H1 (cell line): ENCODE data around the gene ANKRD6. TPM values are rescaled to one million over a fixed set of nuclear protein-coding genes. Genes with fewer than 3 reads are reported as not detected.
A peak's percentile ranks its signal among the peaks of the same experiment; 100 is the strongest.

ENCODE experiments used
- CTCF ChIA-PET: fragments of 300-600 bp; sonication (Branson Sonifier 250); formaldehyde crosslinking; loops from one replicate; lab custom pipeline; 2021; ENCODE audit not compliant: partially characterized antibody; lab: Charles Lee
- POLR2A ChIA-PET: fragments of 300-600 bp; sonication (Branson Sonifier 250); formaldehyde crosslinking; loops from one replicate; lab custom pipeline; 2021; ENCODE audit warnings: inconsistent platforms; ENCODE audit not compliant: partially characterized antibody; lab: Charles Lee
- DNase-seq, 2 experiments: peaks; one replicate each; pipeline versions ENCODE4 v3.0.0 to v3.0.0-alpha.2; 2010 to 2022; ENCODE audit warnings: low spot score in 2 of 2, low read depth in 1 of 2, mixed read lengths in 1 of 2
- FAIRE-seq: peaks from 2 replicates; lab custom pipeline; 2011; peaks lifted over from hg19 to GRCh38; lab: Jason Lieb, UNC
- H2AFZ ChIP-seq: 2 replicates; pipeline ENCODE4 v1.8.1; 2012; ENCODE audit warnings: low read length, inconsistent platforms
- H2AK5ac ChIP-seq: 2 replicates; pipeline ENCODE4 v1.6.1; 2013; ENCODE audit warnings: low read depth, low read length
- H2BK120ac ChIP-seq: replicated peaks from 2 replicates; pipeline ENCODE3; 2013; ENCODE audit warnings: low read depth, low read length, inconsistent platforms
- H2BK12ac ChIP-seq: 2 replicates; pipeline ENCODE4 v1.6.1; 2013; ENCODE audit warnings: low read depth, low read length
- H2BK15ac ChIP-seq: 2 replicates; pipeline ENCODE4 v1.6.1; 2013; ENCODE audit warnings: low read length
- H2BK20ac ChIP-seq: 2 replicates; pipeline ENCODE4 v1.6.1; 2013; ENCODE audit warnings: low read length
- H2BK5ac ChIP-seq: 2 replicates; pipeline ENCODE4 v1.6.1; 2013; ENCODE audit warnings: low read depth, low read length
- H3K14ac ChIP-seq: 2 replicates; pipeline ENCODE4 v1.6.1; 2013; ENCODE audit warnings: inconsistent platforms; ENCODE audit not compliant: insufficient read length
- H3K18ac ChIP-seq: 2 replicates; pipeline ENCODE4 v1.6.1; 2013; ENCODE audit warnings: low read length; ENCODE audit errors: extremely low read depth
- H3K23ac ChIP-seq: 2 replicates; pipeline ENCODE4 v1.6.1; 2013; ENCODE audit warnings: inconsistent platforms; ENCODE audit not compliant: insufficient read length
- H3K23me2 ChIP-seq: 2 replicates; pipeline ENCODE4 v1.6.1; 2013; ENCODE audit warnings: low read depth, low read length
- H3K27ac ChIP-seq: 2 replicates; pipeline ENCODE4 v1.6.1; 2011; ENCODE audit warnings: low read depth, low read length, inconsistent platforms
- H3K27me3 ChIP-seq, 4 experiments: replicated peaks in 1 of 4; 1 replicate in 1 of 4; 2 replicates in 3 of 4; pipeline versions ENCODE4 v1.6.1 to v1.8.1; 2011 to 2013; ENCODE audit warnings: low read length in 3 of 4, mild to moderate bottlenecking in 3 of 4, inconsistent platforms in 2 of 4, mixed read lengths in 2 of 4, moderate library complexity in 1 of 4; ENCODE audit not compliant: control insufficient read depth in 3 of 4, insufficient read depth in 3 of 4; ENCODE audit errors: extremely low read depth in 1 of 4
- H3K36me3 ChIP-seq, 4 experiments: 2 replicates each; pipeline versions ENCODE4 v1.6.1 to v1.8.1; 2011 to 2013; ENCODE audit warnings: mild to moderate bottlenecking in 4 of 4, low read length in 3 of 4, moderate library complexity in 2 of 4, control low read depth in 1 of 4, inconsistent platforms in 1 of 4; ENCODE audit not compliant: insufficient read depth in 4 of 4, control insufficient read depth in 2 of 4
- H3K4ac ChIP-seq: replicated peaks from 2 replicates; pipeline ENCODE3; 2013; ENCODE audit warnings: low read length, low read depth, mixed read lengths, inconsistent platforms; ENCODE audit not compliant: insufficient read length
- H3K4me1 ChIP-seq, 4 experiments: replicated peaks in 1 of 4; 1 replicate in 1 of 4; 2 replicates in 3 of 4; pipeline versions ENCODE4 v1.6.1 to v1.8.1; 2011 to 2013; ENCODE audit warnings: low read length in 3 of 4, inconsistent platforms in 2 of 4, mixed read lengths in 1 of 4; ENCODE audit not compliant: insufficient read depth in 4 of 4, control insufficient read depth in 3 of 4
- H3K4me2 ChIP-seq, 2 experiments: 2 replicates each; pipeline versions ENCODE4 v1.6.1 to v1.8.1; 2011 to 2013; ENCODE audit warnings: low read depth in 2 of 2, low read length in 2 of 2, control low read depth in 1 of 2, inconsistent platforms in 1 of 2, mild to moderate bottlenecking in 1 of 2; ENCODE audit not compliant: insufficient read depth in 1 of 2
- H3K4me3 ChIP-seq, 4 experiments: fragments of 200-600, 300-600 bp in 1 of 4; sonication (generic), shearing (Covaris generic), sonication (Bioruptor Twin) in 1 of 4; 2 replicates each; pipeline versions ENCODE4 v1.5.1 to v1.8.1; 2011 to 2016; ENCODE audit warnings: low read length in 4 of 4, low read depth in 3 of 4, control low read depth in 2 of 4, inconsistent platforms in 2 of 4, mild to moderate bottlenecking in 2 of 4, mixed read lengths in 1 of 4, moderate library complexity in 1 of 4; ENCODE audit not compliant: insufficient read depth in 2 of 4; ENCODE audit errors: extremely low read depth in 1 of 4
- H3K56ac ChIP-seq: replicated peaks from 2 replicates; pipeline ENCODE3; 2013; ENCODE audit warnings: low read depth, mild to moderate bottlenecking, mixed read lengths, low read length, inconsistent platforms; ENCODE audit not compliant: insufficient read length
- H3K79me1 ChIP-seq: 2 replicates; pipeline ENCODE4 v1.6.1; 2013; ENCODE audit warnings: low read depth, low read length, control low read depth
- H3K79me2 ChIP-seq, 2 experiments: 2 replicates each; pipeline versions ENCODE4 v1.6.1 to v1.8.1; 2012 to 2013; ENCODE audit warnings: low read length in 2 of 2, mild to moderate bottlenecking in 2 of 2, inconsistent platforms in 1 of 2; ENCODE audit not compliant: insufficient read depth in 2 of 2, control insufficient read depth in 1 of 2
- H3K9ac ChIP-seq, 4 experiments: replicated peaks in 1 of 4; 1 replicate in 1 of 4; 2 replicates in 3 of 4; pipeline versions ENCODE4 v1.6.1 to v1.8.1; 2011 to 2013; ENCODE audit warnings: low read depth in 3 of 4, low read length in 3 of 4, control low read depth in 2 of 4, mild to moderate bottlenecking in 2 of 4, moderate library complexity in 2 of 4, inconsistent platforms in 1 of 4; ENCODE audit errors: extremely low read depth in 1 of 4
- H3K9me3 ChIP-seq, 2 experiments: 2 replicates each; pipeline versions ENCODE4 v1.6.1 to v1.8.1; 2012 to 2013; ENCODE audit warnings: mild to moderate bottlenecking in 2 of 2, moderate library complexity in 2 of 2, control low read depth in 1 of 2, inconsistent platforms in 1 of 2, low read depth in 1 of 2, low read length in 1 of 2, mixed read lengths in 1 of 2; ENCODE audit not compliant: insufficient read depth in 2 of 2
- H4K20me1 ChIP-seq, 2 experiments: replicated peaks in 1 of 2; 2 replicates each; pipeline versions ENCODE3 to v1.8.1; 2011 to 2013; ENCODE audit warnings: inconsistent platforms in 2 of 2, low read length in 2 of 2, mild to moderate bottlenecking in 1 of 2; ENCODE audit not compliant: insufficient read depth in 2 of 2, control insufficient read depth in 1 of 2
- H4K5ac ChIP-seq: 2 replicates; pipeline ENCODE4 v1.6.1; 2013; ENCODE audit warnings: low read length, low read depth, mixed read lengths, inconsistent platforms; ENCODE audit not compliant: insufficient read length
- H4K8ac ChIP-seq: 2 replicates; pipeline ENCODE4 v1.8.0; 2013; ENCODE audit warnings: mild to moderate bottlenecking, moderate library complexity, low read length, inconsistent platforms; ENCODE audit not compliant: insufficient read depth; ENCODE audit errors: extremely low read depth
- H4K91ac ChIP-seq: replicated peaks from 2 replicates; pipeline ENCODE3; 2013; ENCODE audit warnings: low read length, mixed read lengths, inconsistent platforms; ENCODE audit not compliant: insufficient read length
- CTCF ChIP-seq, 3 experiments: IDR thresholded peaks; 1 replicate in 2 of 3; 2 replicates in 1 of 3; pipeline versions ENCODE4 v1.5.1 to v1.6.1; 2011; ENCODE audit warnings: low read length in 3 of 3, mild to moderate bottlenecking in 3 of 3, inconsistent platforms in 2 of 3, low read depth in 1 of 3, moderate library complexity in 1 of 3; ENCODE audit not compliant: insufficient read depth in 1 of 3; ENCODE audit errors: control extremely low read depth in 1 of 3
- RAD21 ChIP-seq, 2 experiments: IDR thresholded peaks in 1 of 2; conservative IDR thresholded peaks in 1 of 2; 2 replicates each; pipeline ENCODE4 v1.6.1; 2011; ENCODE audit warnings: low read depth in 2 of 2, low read length in 2 of 2, improper control_type of control experiment in 1 of 2, inconsistent platforms in 1 of 2, mild to moderate bottlenecking in 1 of 2, moderate library complexity in 1 of 2
- USF2 ChIP-seq: IDR thresholded peaks from 2 replicates; pipeline ENCODE4 v1.6.1; 2011; ENCODE audit warnings: low read length, improper control_type of control experiment
- WGBS, 2 experiments: shearing (Covaris generic) in 1 of 2; methylation state at CpG; one replicate each; pipeline versions ENCODE4 v1.1.6 to v1.1.7; 2013 to 2015; ENCODE audit warnings: low lambda C conversion rate in 2 of 2, mixed read lengths in 2 of 2, inconsistent platforms in 1 of 2, low coverage in 1 of 2, missing lambda C conversion rate in 1 of 2; ENCODE audit not compliant: insufficient replicate concordance in 2 of 2, insufficient coverage in 1 of 2, insufficient read length in 1 of 2; ENCODE audit errors: extremely low coverage in 1 of 2, missing lambda C conversion rate in 1 of 2; 5-methylcytosine and 5-hydroxymethylcytosine counted together
- polyA plus RNA-seq, 7 experiments: library from polyadenylated mRNA; depleted of rRNA in 3 of 7; stranded (reverse) in 5 of 7; unstranded in 2 of 7; fragments of >200 nt in 5 of 7; fragments of 200-250 nt in 2 of 7; gene quantifications; 1 replicate in 5 of 7; 2 replicates in 1 of 7; 4 replicates in 1 of 7; pipeline versions ENCODE4 v1.2.1 to v1.2.3, GENCODE V29; 2011 to 2013; ENCODE audit warnings: missing spikeins in 2 of 7, mixed read lengths in 2 of 7
- total RNA-seq: library from RNA; stranded (reverse); fragmentation: NEBNext Ultra II Directional; extraction: Animal tissue kit (Norgen Biotek cat#: 25700); gene quantifications from 2 replicates; pipeline ENCODE4 v1.2.1, GENCODE V29; 2021

Gene ANKRD6
- total and polyA plus RNA-seq, 2 of the 8 experiments (the other 6 are each of a cell fraction or from before 2014, with no cell fraction given), result 5.9 to 12.8 TPM

- Histone ChIP-seq H3K27ac (no peak overlapping the region), H3K27me3 (no peaks in the 10 kb centered on the region), H3K4ac (no peak overlapping the region), H3K79me1 (no peaks in the 10 kb centered on the region)
- CTCF ChIA-PET, result interaction anchor here (0.6 to 1.3 kb wide), 3 partner anchors 10 to 38 kb away, joined by 3 to 5 read pairs (median 3); no protein-coding TSS in a partner anchor
- TF ChIP-seq RAD21 (IDR thresholded peaks at IDR 0.05 in 1 of 2, conservative IDR thresholded peaks at IDR 0.05 in 1 of 2; ENCODE audit: low read depth in 2 of 2, low read length in 2 of 2), result peak; percentile 15 to 24; a peak in 2 of 4 replicates
- TF ChIP-seq CTCF (IDR thresholded peaks at IDR 0.05; ENCODE audit: control extremely low read depth in 1 of 3, insufficient read depth in 1 of 3, low read depth in 1 of 3, low read length in 3 of 3), result 0 out of 4 replicates have a peak, but pooled peaks of 1 of the 3 experiments have one; percentile 22
- no peak for TF ChIP-seq USF2
- TF ChIP-seq, all 59 proteins: peak for 2
- Histone ChIP-seq H2BK5ac (no peak overlapping the region), H3K23me2 (no peaks in the 10 kb centered on the region), H3K4me1 (peaks cover 0 to 2% (median under 1%) of the 10 kb centered on the region in 4 experiments; a peak in 2 of 7 replicates), H2BK20ac (no peak overlapping the region), H4K8ac (no peak overlapping the region), H4K91ac (no peak overlapping the region), H2BK120ac (no peak overlapping the region), H3K23ac (no peak overlapping the region), H3K4me2 (no peak overlapping the region), H3K9me3 (no peaks in the 10 kb centered on the region), H3K18ac (no peak overlapping the region), H3K4me3 (no peak overlapping the region), H2BK12ac (no peak overlapping the region), H4K20me1 (no peaks in the 10 kb centered on the region), H3K36me3 (no peaks in the 10 kb centered on the region), H4K5ac (no peak overlapping the region), H3K14ac (no peak overlapping the region), H2BK15ac (no peak overlapping the region), H3K9ac (no peak overlapping the region), H2AFZ (no peak overlapping the region), H3K79me2 (no peaks in the 10 kb centered on the region), H2AK5ac (no peak overlapping the region), H3K56ac (no peak overlapping the region)
- whole genome bisulfite sequencing, 2 experiments, result 72% methylated on average over 5 of the region's 5 CpGs; no CpG with 5 or more reads in 1 of the 2 experiments
- POLR2A ChIA-PET, result no interaction called here
- FAIRE-seq, result no peak
- peak in 1 of 2 experiments; percentile 48 for DNase-seq
These were observed 114.3 kb downstream of the ANKRD6 start for GRCh38 chr6:89547281-89547680.
